ENCODE data around the gene SYNE1. TPM values are rescaled to one million over a fixed set of nuclear protein-coding genes. Genes with fewer than 3 reads are reported as not detected.

Gene SYNE1
- total RNA-seq, 1 donor from 2014 or later, result 166 TPM

- no peak for ATAC-seq
- no peak for TF ChIP-seq CTCF (IDR thresholded peaks at IDR 0.05)
- DNase-seq, result no peak
- peaks cover 13% of the 10 kb centered on the region for H3K9me3 ChIP-seq
- intact Hi-C loops (cut with DNase I), result no loop called here
- H3K4me3 ChIP-seq, result no peak overlapping the region
- no peaks in the 10 kb centered on the region for H3K27me3 ChIP-seq (ENCODE audit: low read depth)
- no peaks in the 10 kb centered on the region for H3K4me1 ChIP-seq
- H3K36me3 ChIP-seq, result peaks cover 87% of the 10 kb centered on the region
- H3K27ac ChIP-seq, result no peak overlapping the region
These were observed 413.5 kb downstream of the SYNE1 start for GRCh38 chr6:152223636-152224035.

- H3K36me3 ChIP-seq, result peaks cover 95% of the 10 kb centered on the region
- peaks cover 13% of the 10 kb centered on the region for H3K9me3 ChIP-seq
- H3K4me1 ChIP-seq, result no peaks in the 10 kb centered on the region
- no peak for TF ChIP-seq CTCF (IDR thresholded peaks at IDR 0.05)
- intact Hi-C loops (cut with DNase I), result no loop called here
- H3K27ac ChIP-seq, result no peak overlapping the region
- ATAC-seq, result no peak
- no peak overlapping the region for H3K4me3 ChIP-seq
- no peaks in the 10 kb centered on the region for H3K27me3 ChIP-seq (ENCODE audit: low read depth)
- DNase-seq, result no peak
These were observed 415.1 kb downstream of the SYNE1 start for GRCh38 chr6:152221806-152222628.

GRCh38 chr6:152220786-152221185, 416.4 kb downstream of the SYNE1 start:
- Histone ChIP-seq H3K36me3 (peaks cover 99% of the 10 kb centered on the region), H3K9me3 (peaks cover 13% of the 10 kb centered on the region), H3K4me1 (no peaks in the 10 kb centered on the region), H3K27ac (no peak overlapping the region), H3K27me3 (ENCODE audit: low read depth) (no peaks in the 10 kb centered on the region), H3K4me3 (no peak overlapping the region)
- DNase-seq (no peak), ATAC-seq (no peak)
- TF ChIP-seq CTCF (IDR thresholded peaks at IDR 0.05), result no peak
- intact Hi-C loops (cut with DNase I), result no loop called here

GRCh38 chr6:152218887-152219286, 418.3 kb downstream of the SYNE1 start:
- TF ChIP-seq CTCF (IDR thresholded peaks at IDR 0.05), result no peak
- intact Hi-C loops (cut with DNase I), result no loop called here
- no peak overlapping the region for H3K4me3 ChIP-seq
- peaks cover 99% of the 10 kb centered on the region for H3K36me3 ChIP-seq
- no peaks in the 10 kb centered on the region for H3K4me1 ChIP-seq
- no peaks in the 10 kb centered on the region for H3K27me3 ChIP-seq (ENCODE audit: low read depth)
- DNase-seq, result no peak
- peaks cover 13% of the 10 kb centered on the region for H3K9me3 ChIP-seq
- H3K27ac ChIP-seq, result no peak overlapping the region
- ATAC-seq, result no peak

- Histone ChIP-seq H3K4me1 (no peaks in the 10 kb centered on the region), H3K9me3 (no peaks in the 10 kb centered on the region), H3K27ac (no peak overlapping the region), H3K27me3 (ENCODE audit: low read depth) (no peaks in the 10 kb centered on the region), H3K36me3 (peaks cover 94% of the 10 kb centered on the region), H3K4me3 (no peak overlapping the region)
- intact Hi-C loops (cut with DNase I), result no loop called here
- TF ChIP-seq CTCF (IDR thresholded peaks at IDR 0.05), result no peak
- no peak for DNase-seq
- ATAC-seq, result no peak
These were observed 424.7 kb downstream of the SYNE1 start for GRCh38 chr6:152212437-152212836.

All from lower lobe of right lung (tissue), 2 donors.